Cardiac muscle cell (in vitro differentiated cells and primary cell): ENCODE results near the gene TNNI2. TPM values are rescaled to one million over a fixed set of nuclear protein-coding genes. Genes with fewer than 3 reads are reported as not detected.

Experiments
- DNase-seq, 2 donors: peaks; one replicate each; pipeline versions ENCODE4 v3.0.0 to v3.0.0-alpha.2; 2010 to 2017; ENCODE audit warnings: low read depth in 1 of 2, low spot score in 1 of 2
- H3K27ac ChIP-seq: fragments of 200-600 bp; sonication (generic); 2 replicates; pipeline ENCODE4 v1.5.1; 2016
- H3K27me3 ChIP-seq: fragments of 200-600 bp; sonication (generic); 2 replicates; pipeline ENCODE4 v1.6.0; 2016; ENCODE audit warnings: control low read depth
- H3K36me3 ChIP-seq: fragments of 200-600 bp; sonication (generic); 2 replicates; pipeline ENCODE4 v1.5.1; 2016; ENCODE audit warnings: control low read depth
- H3K4me1 ChIP-seq: fragments of 200-600 bp; sonication (generic); 2 replicates; pipeline ENCODE4 v1.8.1; 2017; ENCODE audit warnings: low read depth, mild to moderate bottlenecking, mixed run types
- H3K4me3 ChIP-seq: fragments of 200-600 bp; sonication (generic); 2 replicates; pipeline ENCODE4 v1.5.1; 2016; ENCODE audit warnings: mild to moderate bottlenecking
- H3K9me3 ChIP-seq: fragments of 200-600 bp; sonication (generic); 2 replicates; pipeline ENCODE4 v1.5.1; 2017; ENCODE audit warnings: low read depth, mild to moderate bottlenecking, control low read depth
- CTCF ChIP-seq: IDR thresholded peaks from 2 replicates; pipeline ENCODE4 v1.5.1; 2012; ENCODE audit warnings: low read depth, mild to moderate bottlenecking, low read length
- polyA plus RNA-seq: library from polyadenylated mRNA; unstranded; fragments of >200 nt; fragmentation: Nextera tagmentation; extraction: Ambion mirVana; gene quantifications from 2 replicates; pipeline ENCODE4 v1.2.1, GENCODE V29; 2016
- total RNA-seq: library from RNA; depleted of rRNA; stranded (reverse); fragments of >200 nt; gene quantifications from 2 replicates; pipeline ENCODE4 v1.2.3, GENCODE V29; 2016

Gene TNNI2
- total and polyA plus RNA-seq, 2 experiments from 2014 or later: 2.5 to 3.9 TPM

GRCh38 chr11:1888811-1889210 lies 50.0 kb downstream of the TNNI2 start:
- Histone ChIP-seq H3K4me1 (no peaks in the 10 kb centered on the region), H3K27ac (no peak overlapping the region), H3K27me3 (no peaks in the 10 kb centered on the region), H3K9me3 (no peaks in the 10 kb centered on the region), H3K4me3 (no peak overlapping the region), H3K36me3 (no peaks in the 10 kb centered on the region)
- DNase-seq: no peak
- TF ChIP-seq CTCF: no peak

GRCh38 chr11:1889224-1889930 lies 50.6 kb downstream of the TNNI2 start:
- no peaks in the 10 kb centered on the region for H3K4me1 ChIP-seq
- no peak overlapping the region for H3K4me3 ChIP-seq
- no peak overlapping the region for H3K27ac ChIP-seq
- DNase-seq: no peak
- no peaks in the 10 kb centered on the region for H3K27me3 ChIP-seq
- no peak for TF ChIP-seq CTCF
- no peaks in the 10 kb centered on the region for H3K9me3 ChIP-seq
- H3K36me3 ChIP-seq: no peaks in the 10 kb centered on the region

- Histone ChIP-seq H3K4me1 (no peaks in the 10 kb centered on the region), H3K4me3 (no peak overlapping the region), H3K9me3 (no peaks in the 10 kb centered on the region), H3K27me3 (no peaks in the 10 kb centered on the region), H3K36me3 (no peaks in the 10 kb centered on the region), H3K27ac (no peak overlapping the region)
- no peak for DNase-seq
- no peak for TF ChIP-seq CTCF
Observed at GRCh38 chr11:1889941-1890855, 51.4 kb downstream of the TNNI2 start.

Other genes starting within 250 kb of the TNNI2 start
- gene KRTAP5-2, start 240.7 kb upstream of the TNNI2 start, total RNA-seq: not detected in 2 replicates
- not detected in 2 replicates for gene KRTAP5-2, start 240.7 kb upstream of the TNNI2 start, polyA plus RNA-seq
- gene KRTAP5-3, start 230.5 kb upstream of the TNNI2 start, total RNA-seq: not detected in 2 replicates
- not detected in 2 replicates for gene KRTAP5-3, start 230.5 kb upstream of the TNNI2 start, polyA plus RNA-seq
- not detected in 2 replicates for gene KRTAP5-4, start 216.8 kb upstream of the TNNI2 start, total RNA-seq
- gene KRTAP5-4, start 216.8 kb upstream of the TNNI2 start, polyA plus RNA-seq: not detected in 2 replicates
- gene KRTAP5-5, start 209.2 kb upstream of the TNNI2 start, total RNA-seq: not detected in 2 replicates
- not detected in 2 replicates for gene KRTAP5-5, start 209.2 kb upstream of the TNNI2 start, polyA plus RNA-seq
- gene KRTAP5-6, start 141.8 kb upstream of the TNNI2 start, total RNA-seq: not detected in 2 replicates
- not detected in 2 replicates for gene KRTAP5-6, start 141.8 kb upstream of the TNNI2 start, polyA plus RNA-seq
- gene IFITM10, start 88.4 kb upstream of the TNNI2 start, total RNA-seq: 1.9 TPM in 1 of 2 replicates, not detected in the other
- gene IFITM10, start 88.4 kb upstream of the TNNI2 start, polyA plus RNA-seq: 1.4 TPM in 1 of 2 replicates, not detected in the other
- 221 and 239 TPM in 2 replicates for gene CTSD, start 75.1 kb upstream of the TNNI2 start, total RNA-seq
- gene CTSD, start 75.1 kb upstream of the TNNI2 start, polyA plus RNA-seq: 231 and 258 TPM in 2 replicates
- not detected in 2 replicates for gene SYT8, start 4.0 kb upstream of the TNNI2 start, total RNA-seq
- not detected in 2 replicates for gene SYT8, start 4.0 kb upstream of the TNNI2 start, polyA plus RNA-seq
- not detected in 2 replicates for gene LSP1, start 14.1 kb downstream of the TNNI2 start, total RNA-seq
- 2.1 and 2.8 TPM in 2 replicates for gene LSP1, start 14.1 kb downstream of the TNNI2 start, polyA plus RNA-seq
- not detected in 2 replicates for gene PRR33, start 52.9 kb downstream of the TNNI2 start, total RNA-seq
- not detected in 2 replicates for gene PRR33, start 52.9 kb downstream of the TNNI2 start, polyA plus RNA-seq
- gene TNNT3, start 80.7 kb downstream of the TNNI2 start, total RNA-seq: 2.5 and 2.7 TPM in 2 replicates
- gene TNNT3, start 80.7 kb downstream of the TNNI2 start, polyA plus RNA-seq: 0.92 and 3.8 TPM in 2 replicates
- 127 and 185 TPM in 2 replicates for gene MRPL23, start 108.4 kb downstream of the TNNI2 start, total RNA-seq
- 96.9 and 137 TPM in 2 replicates for gene MRPL23, start 108.4 kb downstream of the TNNI2 start, polyA plus RNA-seq
- 262 and 316 TPM in 2 replicates for gene H19, start 158.9 kb downstream of the TNNI2 start, total RNA-seq
- gene H19, start 158.9 kb downstream of the TNNI2 start, polyA plus RNA-seq: 27.7 and 44.5 TPM in 2 replicates